H9 (cell line): ENCODE data around the gene TRPM2. TPM values are rescaled to one million over a fixed set of nuclear protein-coding genes. Genes with fewer than 3 reads are reported as not detected.
A peak's percentile ranks its signal among the peaks of the same experiment; 100 is the strongest.

Experiments used
- DNase-seq: peaks from one replicate; pipeline ENCODE4 v3.0.0-alpha.2; 2017
- H2AFZ ChIP-seq: one replicate; pipeline ENCODE4 v1.6.1; 2013; ENCODE audit warnings: mild to moderate bottlenecking, low read length, control low read depth, moderate library complexity
- H2AK5ac ChIP-seq: 2 replicates; pipeline ENCODE4 v1.6.1; 2013; ENCODE audit warnings: low read length, control low read depth, mixed read lengths; ENCODE audit not compliant: insufficient read length
- H2BK120ac ChIP-seq: one replicate; pipeline ENCODE4 v1.6.1; 2013; ENCODE audit warnings: low read depth, mild to moderate bottlenecking, low read length, control low read depth, inconsistent platforms; ENCODE audit not compliant: poor library complexity, severe bottlenecking
- H2BK12ac ChIP-seq: 2 replicates; pipeline ENCODE4 v1.6.1; 2013; ENCODE audit warnings: low read length, control low read depth, mixed read lengths, low read depth; ENCODE audit not compliant: insufficient read length
- H2BK15ac ChIP-seq: 2 replicates; pipeline ENCODE4 v1.6.1; 2013; ENCODE audit warnings: low read depth, low read length, control low read depth
- H2BK20ac ChIP-seq: one replicate; pipeline ENCODE4 v1.6.1; 2013; ENCODE audit warnings: low read depth, mild to moderate bottlenecking, low read length, control low read depth, inconsistent platforms; ENCODE audit not compliant: poor library complexity, severe bottlenecking
- H2BK5ac ChIP-seq: 2 replicates; pipeline ENCODE4 v1.6.1; 2013; ENCODE audit warnings: low read length, control low read depth, mixed read lengths; ENCODE audit not compliant: insufficient read length
- H3K14ac ChIP-seq: 2 replicates; pipeline ENCODE4 v1.6.1; 2013; ENCODE audit warnings: low read length, control low read depth; ENCODE audit not compliant: insufficient read depth
- H3K18ac ChIP-seq: 2 replicates; pipeline ENCODE4 v1.6.1; 2013; ENCODE audit warnings: low read depth, mild to moderate bottlenecking, mixed read lengths, low read length, control low read depth; ENCODE audit not compliant: insufficient read length
- H3K23ac ChIP-seq: 2 replicates; pipeline ENCODE4 v1.6.1; 2013; ENCODE audit warnings: low read length, control low read depth, mixed read lengths, low read depth; ENCODE audit not compliant: insufficient read length
- H3K23me2 ChIP-seq: 2 replicates; pipeline ENCODE4 v1.6.1; 2013; ENCODE audit warnings: low read depth, mild to moderate bottlenecking, mixed read lengths, low read length, control low read depth; ENCODE audit not compliant: insufficient read length, poor library complexity, severe bottlenecking
- H3K27ac ChIP-seq: 2 replicates; pipeline ENCODE4 v1.5.1; 2013; ENCODE audit warnings: low read length, control low read depth, mixed read lengths, low read depth; ENCODE audit not compliant: insufficient read length
- H3K27me3 ChIP-seq: 2 replicates; pipeline ENCODE4 v1.6.1; 2013; ENCODE audit warnings: low read length, control low read depth, inconsistent platforms; ENCODE audit not compliant: insufficient read depth
- H3K4ac ChIP-seq: 2 replicates; pipeline ENCODE4 v1.6.1; 2013; ENCODE audit warnings: low read depth, mild to moderate bottlenecking, control low read depth, inconsistent platforms, low read length, moderate library complexity
- H3K4me1 ChIP-seq: 2 replicates; pipeline ENCODE4 v1.6.1; 2013; ENCODE audit warnings: low read length, control low read depth, inconsistent platforms; ENCODE audit not compliant: insufficient read depth
- H3K4me2 ChIP-seq: 2 replicates; pipeline ENCODE4 v1.6.1; 2013; ENCODE audit warnings: low read length, control low read depth, mixed read lengths; ENCODE audit not compliant: insufficient read length, insufficient read depth
- H3K56ac ChIP-seq: 2 replicates; pipeline ENCODE4 v1.6.1; 2013; ENCODE audit warnings: low read depth, mild to moderate bottlenecking, mixed read lengths, low read length, control low read depth; ENCODE audit not compliant: insufficient read length
- H3K79me1 ChIP-seq: 2 replicates; pipeline ENCODE4 v1.6.1; 2013; ENCODE audit warnings: low read depth, mild to moderate bottlenecking, moderate library complexity, low read length, control low read depth, inconsistent platforms; ENCODE audit not compliant: insufficient read depth, poor library complexity, severe bottlenecking
- H3K79me2 ChIP-seq: 2 replicates; pipeline ENCODE4 v1.6.1; 2013; ENCODE audit warnings: low read length, control low read depth, inconsistent platforms; ENCODE audit not compliant: insufficient read depth
- H3K9ac ChIP-seq: 2 replicates; pipeline ENCODE4 v1.6.1; 2013; ENCODE audit warnings: low read length, control low read depth, mixed read lengths; ENCODE audit not compliant: insufficient read length; ENCODE audit errors: extremely low read depth
- H3K9me3 ChIP-seq: one replicate; pipeline ENCODE4 v1.6.1; 2013; ENCODE audit warnings: low read depth, low read length, inconsistent platforms; ENCODE audit not compliant: control insufficient read depth
- H3T11ph ChIP-seq: one replicate; pipeline ENCODE4 v1.6.1; 2013; ENCODE audit warnings: mild to moderate bottlenecking, low read length, control low read depth, inconsistent platforms
- H4K20me1 ChIP-seq: one replicate; pipeline ENCODE4 v1.6.1; 2013; ENCODE audit not compliant: control insufficient read depth, insufficient read length, insufficient read depth
- H4K5ac ChIP-seq: 2 replicates; pipeline ENCODE4 v1.6.1; 2013; ENCODE audit warnings: low read depth, mild to moderate bottlenecking, mixed read lengths, low read length, control low read depth; ENCODE audit not compliant: insufficient read length
- H4K8ac ChIP-seq: replicated peaks from 2 replicates; pipeline ENCODE4 v1.6.1; 2013; ENCODE audit warnings: low read length, control low read depth, mixed read lengths, low read depth; ENCODE audit not compliant: insufficient read length
- H4K91ac ChIP-seq: 2 replicates; pipeline ENCODE4 v1.6.1; 2013; ENCODE audit warnings: low read depth, mild to moderate bottlenecking, moderate library complexity, mixed read lengths, low read length, control low read depth; ENCODE audit not compliant: insufficient read length
- H3K27ac Mint-ChIP-seq, 3 experiments: 2 replicates in 2 of 3; 3 replicates in 1 of 3; pipeline ENCODE4 v1.8.0; 2020 to 2021; ENCODE audit warnings: mixed read lengths in 3 of 3, mild to moderate bottlenecking in 1 of 3, moderate library complexity in 1 of 3
- H3K27me3 Mint-ChIP-seq: 2 replicates; pipeline ENCODE4 v1.8.0; 2021; ENCODE audit warnings: low read depth, mild to moderate bottlenecking, moderate library complexity, mixed read lengths
- H3K36me3 Mint-ChIP-seq, 3 experiments: 2 replicates in 2 of 3; 3 replicates in 1 of 3; pipeline ENCODE4 v1.8.0; 2020 to 2021; ENCODE audit warnings: low read depth in 3 of 3, mixed read lengths in 3 of 3; ENCODE audit not compliant: insufficient read depth in 1 of 3
- H3K4me1 Mint-ChIP-seq, 2 experiments: 2 replicates each; pipeline ENCODE4 v1.8.0; 2020; ENCODE audit warnings: mixed read lengths in 2 of 2
- H3K4me3 Mint-ChIP-seq, 2 experiments: 2 replicates in 1 of 2; 3 replicates in 1 of 2; pipeline ENCODE4 v1.8.0; 2020 to 2021; ENCODE audit warnings: mild to moderate bottlenecking in 2 of 2, mixed read lengths in 2 of 2, moderate library complexity in 1 of 2
- H3K9me3 Mint-ChIP-seq, 2 experiments: 2 replicates in 1 of 2; 3 replicates in 1 of 2; pipeline ENCODE4 v1.8.0; 2020; ENCODE audit warnings: mild to moderate bottlenecking in 2 of 2, mixed read lengths in 2 of 2, moderate library complexity in 1 of 2
- CTCF ChIP-seq: fragments of 200-600 bp; sonication (generic); conservative IDR thresholded peaks from 3 replicates; pipeline ENCODE4 v1.8.0; 2021; ENCODE audit warnings: antibody characterized with exemption, mild to moderate bottlenecking
- WGBS: extraction: QIAGEN DNeasy Blood & Tissue Kit; methylation state at CpG from one replicate; pipeline ENCODE4 v1.1.7; 2013; ENCODE audit warnings: missing lambda C conversion rate, low lambda C conversion rate, mixed read lengths; ENCODE audit not compliant: insufficient read length; ENCODE audit errors: extremely low coverage; 5-methylcytosine and 5-hydroxymethylcytosine counted together
- total RNA-seq: library from RNA; stranded (reverse); gene quantifications from 2 replicates; pipeline ENCODE4 v1.2.1, GENCODE V29; 2021

The TRPM2 gene
- total RNA-seq, 1 experiment from 2014 or later, result 0.68 TPM

- H2BK5ac ChIP-seq, result no peak overlapping the region
- no peak overlapping the region for H2AFZ ChIP-seq
- H3K27me3 Mint-ChIP-seq, result no peaks in the 10 kb centered on the region
- DNase-seq, result no peak
- no CpG with 5 or more reads among the region's 15 CpGs for WGBS
- H3K79me1 ChIP-seq, result no peaks in the 10 kb centered on the region
- no peaks in the 10 kb centered on the region for H4K20me1 ChIP-seq
- no peak for TF ChIP-seq CTCF
- no peak overlapping the region for H3K56ac ChIP-seq
- H2AK5ac ChIP-seq, result no peak overlapping the region
- no peak overlapping the region for H3K4me2 ChIP-seq
- no peak overlapping the region for H4K91ac ChIP-seq
- H3K4ac ChIP-seq, result no peak overlapping the region
- no peak overlapping the region for H4K8ac ChIP-seq
- peaks cover 8 to 24% (median 22%) of the 10 kb centered on the region in 3 experiments for H3K36me3 Mint-ChIP-seq
- no peaks in the 10 kb centered on the region for H3K4me1 Mint-ChIP-seq
- H3K9me3 Mint-ChIP-seq, result no peaks in the 10 kb centered on the region
- no peaks in the 10 kb centered on the region for H3K79me2 ChIP-seq
- H2BK15ac ChIP-seq, result no peak overlapping the region
- H3K23ac ChIP-seq, result no peak overlapping the region
- no peaks in the 10 kb centered on the region for H3K27me3 ChIP-seq
- no peak overlapping the region for H3K9ac ChIP-seq
- H2BK20ac ChIP-seq, result no peak overlapping the region
- no peak overlapping the region for H3T11ph ChIP-seq
- H3K4me3 Mint-ChIP-seq, result no peak overlapping the region
- no peak overlapping the region for H2BK12ac ChIP-seq
- no peak overlapping the region for H3K14ac ChIP-seq
- H3K4me1 ChIP-seq, result no peaks in the 10 kb centered on the region
- no peaks in the 10 kb centered on the region for H3K9me3 ChIP-seq
- peak overlapping the region in 1 of 3 experiments; percentile 80; a peak in 1 of 7 replicates for H3K27ac Mint-ChIP-seq
- H3K23me2 ChIP-seq, result no peaks in the 10 kb centered on the region
- H4K5ac ChIP-seq, result no peak overlapping the region
- no peak overlapping the region for H3K18ac ChIP-seq
- no peak overlapping the region for H3K27ac ChIP-seq
- H2BK120ac ChIP-seq, result no peak overlapping the region
Measured at GRCh38 chr21:44314128-44314527, 39.3 kb upstream of the TRPM2 start.
